Neural progenitor cell (in vitro differentiated cells): ENCODE results near the gene ASGR1. TPM values are rescaled to one million over a fixed set of nuclear protein-coding genes. Genes with fewer than 3 reads are reported as not detected.

Source experiments
- DNase-seq: peaks from one replicate; pipeline ENCODE4 v3.0.0-alpha.2; 2016; ENCODE audit warnings: low spot score
- H2AFZ ChIP-seq: fragments of 200-600 bp; sonication (generic); replicated peaks from 2 replicates; pipeline ENCODE4 v1.6.1; 2016; ENCODE audit warnings: antibody characterized with exemption
- H3F3A ChIP-seq: fragments of 200-600 bp; sonication (generic); 2 replicates; pipeline ENCODE4 v1.6.1; 2016; ENCODE audit warnings: antibody characterized with exemption, low read depth
- H3K27ac ChIP-seq: fragments of 200-600 bp; sonication (generic); 2 replicates; pipeline ENCODE4 v1.5.1; 2016; ENCODE audit warnings: mild to moderate bottlenecking
- H3K27me3 ChIP-seq: fragments of 200-600 bp; sonication (generic); 2 replicates; pipeline ENCODE4 v1.6.1; 2016; ENCODE audit warnings: mild to moderate bottlenecking, moderate library complexity
- H3K36me3 ChIP-seq: fragments of 200-600 bp; sonication (generic); 2 replicates; pipeline ENCODE4 v1.5.1; 2016
- H3K4me1 ChIP-seq: fragments of 200-600 bp; sonication (generic); 2 replicates; pipeline ENCODE4 v1.6.1; 2016; ENCODE audit warnings: mixed run types
- H3K4me2 ChIP-seq: fragments of 200-600 bp; sonication (generic); 2 replicates; pipeline ENCODE4 v1.6.1; 2016
- H3K4me3 ChIP-seq: fragments of 200-600 bp; sonication (generic); 2 replicates; pipeline ENCODE4 v1.5.1; 2016
- H3K79me2 ChIP-seq: fragments of 200-600 bp; sonication (generic); 2 replicates; pipeline ENCODE4 v1.6.1; 2016; ENCODE audit warnings: low read depth
- H3K9ac ChIP-seq: fragments of 200-600 bp; sonication (generic); 2 replicates; pipeline ENCODE4 v1.6.1; 2016
- H3K9me3 ChIP-seq: fragments of 200-600 bp; sonication (generic); 2 replicates; pipeline ENCODE4 v1.5.1; 2016; ENCODE audit warnings: low read depth
- H4K20me1 ChIP-seq: fragments of 200-600 bp; sonication (generic); 2 replicates; pipeline ENCODE4 v1.6.1; 2016; ENCODE audit warnings: low read depth
- H3K27ac Mint-ChIP-seq: 3 replicates; pipeline ENCODE4 v1.8.0; 2021; ENCODE audit warnings: mixed read lengths
- H3K27me3 Mint-ChIP-seq: 2 replicates; pipeline ENCODE4 v1.8.0; 2022; ENCODE audit warnings: low read depth, mild to moderate bottlenecking, inconsistent platforms, moderate library complexity, mixed read lengths; ENCODE audit not compliant: insufficient read depth
- H3K36me3 Mint-ChIP-seq: 3 replicates; pipeline ENCODE4 v1.8.0; 2021; ENCODE audit warnings: mixed read lengths
- H3K4me1 Mint-ChIP-seq: 3 replicates; pipeline ENCODE4 v1.8.0; 2021; ENCODE audit warnings: mixed read lengths
- H3K4me3 Mint-ChIP-seq: 3 replicates; pipeline ENCODE4 v1.8.0; 2021; ENCODE audit warnings: mild to moderate bottlenecking, moderate library complexity, mixed read lengths
- H3K9me3 Mint-ChIP-seq: 3 replicates; pipeline ENCODE4 v1.8.0; 2020; ENCODE audit warnings: mixed read lengths
- CTCF ChIP-seq: fragments of 200-600 bp; sonication (generic); IDR thresholded peaks from 2 replicates; pipeline ENCODE4 v1.5.1; 2017; ENCODE audit warnings: antibody characterized with exemption, mild to moderate bottlenecking
- EZH2 ChIP-seq: fragments of 200-600 bp; sonication (generic); IDR thresholded peaks from 2 replicates; pipeline ENCODE4 v1.6.1; 2017; ENCODE audit warnings: antibody characterized with exemption, mild to moderate bottlenecking, moderate library complexity
- EZH2phosphoT487 ChIP-seq: fragments of 200-600 bp; sonication (generic); IDR thresholded peaks from 2 replicates; pipeline ENCODE4 v1.6.1; 2017; ENCODE audit warnings: antibody characterized with exemption
- total RNA-seq: library from RNA; depleted of rRNA; stranded (reverse); fragments of >200 nt; gene quantifications from 2 replicates; pipeline ENCODE4 v1.2.3, GENCODE V29; 2015; ENCODE audit warnings: low replicate concordance

The ASGR1 gene
- total RNA-seq, 1 donor from 2014 or later: 3.1 TPM

GRCh38 chr17:7195971-7196370, 16.8 kb upstream of the ASGR1 start:
- H3K36me3 Mint-ChIP-seq: peaks cover 28% of the 10 kb centered on the region
- H3K4me2 ChIP-seq: no peak overlapping the region
- peaks cover 13% of the 10 kb centered on the region for H4K20me1 ChIP-seq
- H3K4me1 ChIP-seq: no peaks in the 10 kb centered on the region
- no peak overlapping the region for H3K4me3 ChIP-seq
- no peak overlapping the region for H3K27ac ChIP-seq
- H3K27me3 ChIP-seq: no peaks in the 10 kb centered on the region
- peak overlapping the region; percentile 27 for H3K4me3 Mint-ChIP-seq
- peaks cover 7% of the 10 kb centered on the region for H3K27me3 Mint-ChIP-seq
- TF ChIP-seq EZH2phosphoT487 (no peak), CTCF (no peak), EZH2 (no peak)
- no peaks in the 10 kb centered on the region for H3K9me3 ChIP-seq
- no peak overlapping the region for H3K27ac Mint-ChIP-seq
- no peaks in the 10 kb centered on the region for H3F3A ChIP-seq
- DNase-seq: no peak
- no peaks in the 10 kb centered on the region for H3K9me3 Mint-ChIP-seq
- H3K9ac ChIP-seq: no peak overlapping the region
- H2AFZ ChIP-seq: no peak overlapping the region
- peaks cover under 1% of the 10 kb centered on the region for H3K36me3 ChIP-seq
- H3K4me1 Mint-ChIP-seq: peaks cover 9% of the 10 kb centered on the region
- H3K79me2 ChIP-seq: no peaks in the 10 kb centered on the region

- Histone ChIP-seq H3K36me3 (no peaks in the 10 kb centered on the region), H3K79me2 (no peaks in the 10 kb centered on the region), H3K4me1 (no peaks in the 10 kb centered on the region), H3K9ac (no peak overlapping the region), H3K4me3 (no peak overlapping the region), H4K20me1 (peaks cover 14% of the 10 kb centered on the region), H3K27me3 (no peaks in the 10 kb centered on the region), H3K4me2 (no peak overlapping the region), H3K27ac (no peak overlapping the region), H3K9me3 (no peaks in the 10 kb centered on the region), H2AFZ (no peak overlapping the region), H3F3A (no peaks in the 10 kb centered on the region)
- TF ChIP-seq EZH2 (no peak), EZH2phosphoT487 (no peak), CTCF (no peak)
- H3K9me3 Mint-ChIP-seq: no peaks in the 10 kb centered on the region
- H3K27me3 Mint-ChIP-seq: peaks cover 7% of the 10 kb centered on the region
- DNase-seq: no peak
- H3K4me1 Mint-ChIP-seq: peaks cover 14% of the 10 kb centered on the region
- H3K4me3 Mint-ChIP-seq: no peak overlapping the region
- peaks cover 35% of the 10 kb centered on the region for H3K36me3 Mint-ChIP-seq
- H3K27ac Mint-ChIP-seq: peak overlapping the region; percentile 78
Observed at GRCh38 chr17:7192271-7192937, 13.2 kb upstream of the ASGR1 start.

GRCh38 chr17:7191571-7192270, 12.6 kb upstream of the ASGR1 start:
- peak; percentile 86 for DNase-seq
- H3K4me3 Mint-ChIP-seq: no peak overlapping the region
- H3K27ac Mint-ChIP-seq: peak overlapping the region; percentile 78
- TF ChIP-seq EZH2phosphoT487 (no peak), EZH2 (no peak), CTCF (no peak)
- no peaks in the 10 kb centered on the region for H3K9me3 Mint-ChIP-seq
- Histone ChIP-seq H3K27me3 (no peaks in the 10 kb centered on the region), H3F3A (peaks cover 3% of the 10 kb centered on the region), H3K4me1 (no peaks in the 10 kb centered on the region), H3K9ac (no peak overlapping the region), H3K27ac (no peak overlapping the region), H3K4me2 (no peak overlapping the region), H3K9me3 (no peaks in the 10 kb centered on the region), H3K36me3 (no peaks in the 10 kb centered on the region), H4K20me1 (peaks cover 14% of the 10 kb centered on the region), H3K4me3 (no peak overlapping the region), H2AFZ (no peak overlapping the region), H3K79me2 (no peaks in the 10 kb centered on the region)
- H3K4me1 Mint-ChIP-seq: peaks cover 14% of the 10 kb centered on the region
- H3K27me3 Mint-ChIP-seq: peaks cover 7% of the 10 kb centered on the region
- H3K36me3 Mint-ChIP-seq: peaks cover 35% of the 10 kb centered on the region
